Naive thymus-derived CD4-positive, alpha-beta T cell (primary cell): ENCODE results near the gene DNAH6. TPM values are rescaled to one million over a fixed set of nuclear protein-coding genes. Genes with fewer than 3 reads are reported as not detected.

ENCODE experiments used
- ATAC-seq: fragments of 150-1000 bp; cut with Tn5 transposase; 2 replicates; pipeline ENCODE4 v1.10.0; 2021; ENCODE audit warnings: mild to moderate bottlenecking, moderate library complexity
- CTCF ChIA-PET: fragments of 350-600 bp; sonication (Branson Sonifier 250); formaldehyde crosslinking; loops from one replicate; lab custom pipeline; 2021; ENCODE audit warnings: antibody characterized with exemption; lab: Charles Lee
- POLR2A ChIA-PET: fragments of 350-600 bp; sonication (Branson Sonifier 250); formaldehyde crosslinking; loops from one replicate; lab custom pipeline; 2021; ENCODE audit warnings: antibody characterized with exemption, inconsistent platforms; lab: Charles Lee
- DNase-seq, 9 donors: peaks; one replicate each; pipeline versions ENCODE4 v3.0.0 to v3.0.0-alpha.2; 2020 to 2022; ENCODE audit warnings: mixed read lengths in 1 of 9
- H3K27ac ChIP-seq: one replicate; pipeline ENCODE4 v1.7.0; 2013; ENCODE audit warnings: mild to moderate bottlenecking, low read depth, low read length, moderate library complexity
- H3K27me3 ChIP-seq, 2 donors: one replicate each; pipeline ENCODE4 v1.7.0; 2013; ENCODE audit warnings: low read length in 2 of 2, mild to moderate bottlenecking in 2 of 2, moderate library complexity in 2 of 2; ENCODE audit not compliant: control insufficient read depth in 2 of 2, insufficient read depth in 2 of 2
- H3K36me3 ChIP-seq, 3 experiments: 1 replicate in 2 of 3; 2 replicates in 1 of 3; pipeline ENCODE4 v1.7.0; 2013; ENCODE audit warnings: low read length in 3 of 3, mild to moderate bottlenecking in 3 of 3, moderate library complexity in 1 of 3; ENCODE audit not compliant: insufficient read depth in 3 of 3, control insufficient read depth in 2 of 3
- H3K4me1 ChIP-seq, 2 donors: one replicate each; pipeline ENCODE4 v1.7.0; 2013; ENCODE audit warnings: low read length in 2 of 2, mild to moderate bottlenecking in 2 of 2, moderate library complexity in 1 of 2; ENCODE audit not compliant: control insufficient read depth in 2 of 2, insufficient read depth in 2 of 2
- H3K4me3 ChIP-seq: 2 replicates; pipeline ENCODE4 v1.7.0; 2013; ENCODE audit warnings: mild to moderate bottlenecking, low read length
- H3K9me3 ChIP-seq, 3 experiments: 1 replicate in 2 of 3; 2 replicates in 1 of 3; pipeline ENCODE4 v1.7.0; 2013; ENCODE audit warnings: low read length in 3 of 3; ENCODE audit not compliant: control insufficient read depth in 2 of 3
- H3K27ac Mint-ChIP-seq, 9 donors: one replicate each; pipeline ENCODE4 v1.8.0; 2020 to 2022; ENCODE audit warnings: mixed read lengths in 9 of 9, mild to moderate bottlenecking in 8 of 9, moderate library complexity in 5 of 9, inconsistent platforms in 2 of 9
- H3K27me3 Mint-ChIP-seq, 5 donors: one replicate each; pipeline ENCODE4 v1.8.0; 2021 to 2022; ENCODE audit warnings: mixed read lengths in 5 of 5, mild to moderate bottlenecking in 1 of 5
- H3K36me3 Mint-ChIP-seq, 5 donors: one replicate each; pipeline ENCODE4 v1.8.0; 2020 to 2022; ENCODE audit warnings: mixed read lengths in 5 of 5, mild to moderate bottlenecking in 3 of 5, inconsistent platforms in 1 of 5
- H3K4me1 Mint-ChIP-seq, 7 donors: one replicate each; pipeline ENCODE4 v1.8.0; 2020 to 2022; ENCODE audit warnings: mixed read lengths in 7 of 7, mild to moderate bottlenecking in 3 of 7, inconsistent platforms in 1 of 7
- H3K4me3 Mint-ChIP-seq, 10 donors: one replicate each; pipeline ENCODE4 v1.8.0; 2020 to 2022; ENCODE audit warnings: mild to moderate bottlenecking in 10 of 10, mixed read lengths in 10 of 10, moderate library complexity in 6 of 10, inconsistent platforms in 2 of 10
- H3K9me3 Mint-ChIP-seq, 11 donors: one replicate each; pipeline ENCODE4 v1.8.0; 2020 to 2022; ENCODE audit warnings: mixed read lengths in 11 of 11, mild to moderate bottlenecking in 4 of 11, inconsistent platforms in 1 of 11, moderate library complexity in 1 of 11
- intact Hi-C, 2 donors: fragments of 100-400 bp; cut with micrococcal nuclease; formaldehyde crosslinking; loops; one replicate each; pipeline ENCODE4 v1.15.1; 2023
- polyA plus RNA-seq, 2 donors: library from polyadenylated mRNA; unstranded; fragments of 300-500 nt; fragmentation: Illumina TruSeq; gene quantifications; one replicate each; pipeline ENCODE4 v1.2.3, GENCODE V29; 2021
- total RNA-seq, 6 experiments: library from RNA in 5 of 6; stranded (reverse) in 5 of 6; gene quantifications; 1 replicate in 5 of 6; 2 replicates in 1 of 6; pipeline ENCODE4 v1.2.3 and lab custom pipeline; 2021 to 2026

Gene DNAH6
- total and polyA plus RNA-seq, 7 experiments from 2014 or later = 0.73 to 2.3 (median 1.3) TPM

- no peak for DNase-seq
- Histone ChIP-seq H3K4me1 (peaks cover 66 to 97% of the 10 kb centered on the region in 2 donors), H3K27ac (peak overlapping the region; percentile 72), H3K27me3 (no peaks in the 10 kb centered on the region), H3K36me3 (peaks cover 0 to 28% (median 12%) of the 10 kb centered on the region in 3 experiments), H3K4me3 (peak overlapping the region; percentile 20), H3K9me3 (peaks cover 0 to 5% (median 0%) of the 10 kb centered on the region in 3 experiments)
- Mint-ChIP-seq H3K27ac (peak overlapping the region; percentile 85 to 99 (median 96)), H3K4me3 (peak overlapping the region; percentile 54 to 89 (median 85)), H3K9me3 (peaks cover 0 to 20% (median 8%) of the 10 kb centered on the region in 11 donors), H3K4me1 (peaks cover 74 to 98% (median 96%) of the 10 kb centered on the region in 7 donors), H3K36me3 (peaks cover 19 to 76% (median 52%) of the 10 kb centered on the region in 5 donors), H3K27me3 (no peaks in the 10 kb centered on the region)
- ChIA-PET POLR2A (interaction anchor here (0.6 to 12.0 kb wide), 6 partner anchors 8 to 51 kb away, joined by 3 to 261 read pairs (median 4); partner anchors contain the start of genes TMSB10 and TRABD2A), CTCF (interaction anchor here (0.7 to 1.0 kb wide), 2 partner anchors 24 to 71 kb away, joined by 3 read pairs; no protein-coding TSS in a partner anchor)
- intact Hi-C loops = loop anchor here (1.0 to 5.0 kb wide), 3 partner anchors 9 to 38 kb away; no protein-coding TSS in a partner anchor
- no peak for ATAC-seq
These were observed 338.6 kb downstream of the DNAH6 start for GRCh38 chr2:84854850-84855249.

GRCh38 chr2:84855731-84856130, 339.4 kb downstream of the DNAH6 start:
- H3K27me3 ChIP-seq = no peaks in the 10 kb centered on the region
- POLR2A ChIA-PET = interaction anchor here (0.6 to 12.0 kb wide), 5 partner anchors 9 to 193 kb away, joined by 3 to 261 read pairs (median 4); partner anchors contain the start of gene TMSB10
- peak overlapping the region; percentile 22 for H3K4me3 ChIP-seq
- Mint-ChIP-seq H3K9me3 (peaks cover 0 to 20% (median 9%) of the 10 kb centered on the region in 11 donors), H3K27ac (peak overlapping the region; percentile 85 to 99 (median 96)), H3K4me3 (peak overlapping the region; percentile 54 to 89 (median 85)), H3K36me3 (peaks cover 23 to 75% (median 57%) of the 10 kb centered on the region in 5 donors), H3K27me3 (no peaks in the 10 kb centered on the region), H3K4me1 (peaks cover 73 to 98% (median 96%) of the 10 kb centered on the region in 7 donors)
- peaks cover 0 to 5% (median 0%) of the 10 kb centered on the region in 3 experiments for H3K9me3 ChIP-seq
- peak overlapping the region; percentile 72 for H3K27ac ChIP-seq
- DNase-seq (peak in 3 of 9 donors; percentile 53 to 59 (median 57)), ATAC-seq (peak; percentile 59)
- H3K4me1 ChIP-seq = peaks cover 63 to 97% of the 10 kb centered on the region in 2 donors
- H3K36me3 ChIP-seq = peaks cover 0 to 27% (median 12%) of the 10 kb centered on the region in 3 experiments
- CTCF ChIA-PET = interaction anchor here (0.7 kb wide), 1 partner anchor 24 kb away, joined by 3 read pairs; no protein-coding TSS in a partner anchor
- intact Hi-C loops = loop anchor here (1.0 to 5.0 kb wide), 4 partner anchors 9 to 361 kb away; no protein-coding TSS in a partner anchor

- peaks cover 0 to 5% (median 0%) of the 10 kb centered on the region in 3 experiments for H3K9me3 ChIP-seq
- DNase-seq = peak in 2 of 9 donors; percentile 31 to 49
- H3K9me3 Mint-ChIP-seq = peaks cover 0 to 20% (median 9%) of the 10 kb centered on the region in 11 donors
- H3K4me1 Mint-ChIP-seq = peaks cover 72 to 98% (median 96%) of the 10 kb centered on the region in 7 donors
- no peaks in the 10 kb centered on the region for H3K27me3 ChIP-seq
- peak overlapping the region; percentile 54 to 89 (median 85) for H3K4me3 Mint-ChIP-seq
- peak; percentile 73 for ATAC-seq
- ChIA-PET CTCF (interaction anchor here (0.7 to 2.5 kb wide), 5 partner anchors 8 to 116 kb away, joined by 3 to 16 read pairs (median 9); no protein-coding TSS in a partner anchor), POLR2A (interaction anchor here (0.7 to 12.0 kb wide), 14 partner anchors 10 to 122 kb away, joined by 3 to 261 read pairs (median 4); partner anchors contain the start of gene TMSB10)
- H3K36me3 ChIP-seq = peaks cover 0 to 19% (median 12%) of the 10 kb centered on the region in 3 experiments
- H3K27me3 Mint-ChIP-seq = no peaks in the 10 kb centered on the region
- H3K4me1 ChIP-seq = peaks cover 53 to 95% of the 10 kb centered on the region in 2 donors
- H3K4me3 ChIP-seq = no peak overlapping the region
- peaks cover 18 to 71% (median 55%) of the 10 kb centered on the region in 5 donors for H3K36me3 Mint-ChIP-seq
- peak overlapping the region; percentile 72 for H3K27ac ChIP-seq
- H3K27ac Mint-ChIP-seq = peak overlapping the region; percentile 85 to 99 (median 96)
- intact Hi-C loops = loop anchor here (2.0 to 5.0 kb wide), 2 partner anchors 39 to 362 kb away; no protein-coding TSS in a partner anchor
These were observed 340.5 kb downstream of the DNAH6 start for GRCh38 chr2:84856787-84857186.

GRCh38 chr2:84857566-84857965, 341.3 kb downstream of the DNAH6 start:
- H3K36me3 Mint-ChIP-seq = peaks cover 16 to 64% (median 48%) of the 10 kb centered on the region in 5 donors
- H3K9me3 ChIP-seq = peaks cover 0 to 5% (median 0%) of the 10 kb centered on the region in 3 experiments
- intact Hi-C loops = loop anchor here (2.0 to 5.0 kb wide), 2 partner anchors 40 to 363 kb away; no protein-coding TSS in a partner anchor
- H3K36me3 ChIP-seq = peaks cover 0 to 12% (median 8%) of the 10 kb centered on the region in 3 experiments
- peak overlapping the region; percentile 85 to 99 (median 96) for H3K27ac Mint-ChIP-seq
- peaks cover 0 to 15% (median 8%) of the 10 kb centered on the region in 11 donors for H3K9me3 Mint-ChIP-seq
- peaks cover 72 to 98% (median 96%) of the 10 kb centered on the region in 7 donors for H3K4me1 Mint-ChIP-seq
- ChIA-PET POLR2A (interaction anchor here (0.7 to 12.0 kb wide), 21 partner anchors 11 to 207 kb away, joined by 3 to 261 read pairs (median 5); partner anchors contain the start of genes TMSB10 and TRABD2A), CTCF (interaction anchor here (0.6 to 2.5 kb wide), 10 partner anchors 8 to 331 kb away, joined by 4 to 16 read pairs (median 5); partner anchors contain the start of gene TRABD2A)
- H3K27ac ChIP-seq = peak overlapping the region; percentile 72
- no peaks in the 10 kb centered on the region for H3K27me3 Mint-ChIP-seq
- no peaks in the 10 kb centered on the region for H3K27me3 ChIP-seq
- ATAC-seq (no peak), DNase-seq (peak in 1 of 9 donors; percentile 11)
- H3K4me1 ChIP-seq = peaks cover 48 to 95% of the 10 kb centered on the region in 2 donors
- H3K4me3 ChIP-seq = no peak overlapping the region
- peak overlapping the region; percentile 54 to 89 (median 85) for H3K4me3 Mint-ChIP-seq

DNA sequence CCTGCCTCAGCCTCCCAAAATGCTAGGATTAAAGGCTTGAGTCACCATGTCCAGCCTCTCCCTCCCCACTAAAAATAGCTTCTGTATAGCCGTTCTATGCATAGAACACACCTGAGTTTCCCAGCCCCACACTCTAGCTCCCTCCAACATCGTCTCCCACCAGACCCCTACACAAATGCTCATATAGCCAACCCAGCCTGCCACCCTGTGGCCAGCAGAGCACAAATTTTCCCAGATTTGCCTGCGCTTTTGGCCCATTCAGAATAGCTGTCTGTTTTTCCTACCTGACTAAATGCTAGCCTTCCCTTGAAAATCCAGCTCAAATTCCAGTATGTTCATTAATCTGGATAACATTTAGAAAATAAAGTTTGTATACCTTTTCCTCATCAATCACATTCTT, 341.8 kb downstream of the DNAH6 start:
- Mint-ChIP-seq H3K4me3 (peak overlapping the region; percentile 54 to 89 (median 86)), H3K27me3 (no peaks in the 10 kb centered on the region), H3K4me1 (peaks cover 72 to 98% (median 96%) of the 10 kb centered on the region in 7 donors), H3K27ac (peak overlapping the region; percentile 85 to 99 (median 96)), H3K36me3 (peaks cover 11 to 62% (median 48%) of the 10 kb centered on the region in 5 donors), H3K9me3 (peaks cover 0 to 11% (median 2%) of the 10 kb centered on the region in 11 donors)
- peak overlapping the region; percentile 72 for H3K27ac ChIP-seq
- H3K4me3 ChIP-seq = peak overlapping the region; percentile 29
- DNase-seq (peak in 1 of 9 donors; percentile 16), ATAC-seq (no peak)
- peaks cover 48 to 93% of the 10 kb centered on the region in 2 donors for H3K4me1 ChIP-seq
- POLR2A ChIA-PET = interaction anchor here (0.6 to 12.0 kb wide), 19 partner anchors 11 to 215 kb away, joined by 3 to 261 read pairs (median 5); partner anchors contain the start of gene TRABD2A
- H3K9me3 ChIP-seq = peaks cover 0 to 4% (median 0%) of the 10 kb centered on the region in 3 experiments
- intact Hi-C loops = loop anchor here in 1 of 2 donors (5.0 kb wide), 1 partner anchor 41 kb away; no protein-coding TSS in a partner anchor
- CTCF ChIA-PET = interaction anchor here (0.8 to 2.5 kb wide), 10 partner anchors 9 to 332 kb away, joined by 3 to 16 read pairs (median 5); partner anchors contain the start of gene TRABD2A
- H3K27me3 ChIP-seq = no peaks in the 10 kb centered on the region
- H3K36me3 ChIP-seq = peaks cover 0 to 6% (median 3%) of the 10 kb centered on the region in 3 experiments
